Subcutaneous adipose tissue (tissue), 4 donors: ENCODE data around the gene PRIMPOL. TPM values are rescaled to one million over a fixed set of nuclear protein-coding genes. Genes with fewer than 3 reads are reported as not detected.

Experiments used
- total RNA-seq, 4 donors: library from RNA; depleted of rRNA; stranded (reverse); fragments of >200 nt; gene quantifications; one replicate each; pipeline ENCODE4 v1.1.0, GENCODE V29; 2016
- TF ChIP-seq, protein P1 (sequence below): fragments of 450-650 bp; IDR thresholded peaks from one replicate; pipeline ENCODE4 v1.5.1; 2016; ENCODE audit warnings: low read depth, mild to moderate bottlenecking, control low read depth, antibody characterized with exemption, moderate library complexity

PRIMPOL gene
- total RNA-seq, 4 donors from 2014 or later: 14.8 to 27.3 (median 19.3) TPM

DNA sequence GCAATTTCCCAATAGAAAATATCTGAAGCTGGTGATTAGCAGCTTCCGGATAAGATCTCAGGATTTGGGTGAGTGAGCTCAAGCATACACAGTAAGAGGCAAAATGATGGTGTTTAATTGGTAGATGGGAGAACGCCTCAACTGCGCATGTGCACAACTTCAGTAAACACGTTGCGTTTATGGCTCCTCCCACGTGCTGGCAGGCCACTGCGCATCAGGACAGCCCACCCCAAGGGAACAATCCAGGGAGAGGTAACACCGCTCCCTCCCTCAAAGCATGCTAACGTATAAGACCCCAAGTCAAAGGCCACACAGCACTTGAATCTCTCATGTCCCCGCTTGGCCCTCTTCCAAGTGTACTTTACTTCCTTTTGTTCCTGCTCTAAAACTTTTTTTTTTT is 94.7 kb downstream of the PRIMPOL start:
- TF ChIP-seq, protein P1, sequence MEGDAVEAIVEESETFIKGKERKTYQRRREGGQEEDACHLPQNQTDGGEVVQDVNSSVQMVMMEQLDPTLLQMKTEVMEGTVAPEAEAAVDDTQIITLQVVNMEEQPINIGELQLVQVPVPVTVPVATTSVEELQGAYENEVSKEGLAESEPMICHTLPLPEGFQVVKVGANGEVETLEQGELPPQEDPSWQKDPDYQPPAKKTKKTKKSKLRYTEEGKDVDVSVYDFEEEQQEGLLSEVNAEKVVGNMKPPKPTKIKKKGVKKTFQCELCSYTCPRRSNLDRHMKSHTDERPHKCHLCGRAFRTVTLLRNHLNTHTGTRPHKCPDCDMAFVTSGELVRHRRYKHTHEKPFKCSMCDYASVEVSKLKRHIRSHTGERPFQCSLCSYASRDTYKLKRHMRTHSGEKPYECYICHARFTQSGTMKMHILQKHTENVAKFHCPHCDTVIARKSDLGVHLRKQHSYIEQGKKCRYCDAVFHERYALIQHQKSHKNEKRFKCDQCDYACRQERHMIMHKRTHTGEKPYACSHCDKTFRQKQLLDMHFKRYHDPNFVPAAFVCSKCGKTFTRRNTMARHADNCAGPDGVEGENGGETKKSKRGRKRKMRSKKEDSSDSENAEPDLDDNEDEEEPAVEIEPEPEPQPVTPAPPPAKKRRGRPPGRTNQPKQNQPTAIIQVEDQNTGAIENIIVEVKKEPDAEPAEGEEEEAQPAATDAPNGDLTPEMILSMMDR: no peak

Other genes with a start within 250 kb of the PRIMPOL start
- gene IRF2, start 175.2 kb upstream of the PRIMPOL start, total RNA-seq: 10 to 100 TPM; 32.6 to 38.1 (median 36.6) TPM
- gene CASP3, start 291 bp upstream of the PRIMPOL start, total RNA-seq: 10 to 100 TPM; 13.8 to 30.3 (median 23.1) TPM
- 1 to 10 TPM; 1.8 to 9.2 (median 3.3) TPM for gene CENPU, start 84.4 kb downstream of the PRIMPOL start, total RNA-seq
- gene ACSL1, start 176.2 kb downstream of the PRIMPOL start, total RNA-seq: 1,000 to 10,000 TPM in 2 of 4 donors, 100 to 1,000 TPM in 2; 656 to 1,818 (median 1,286) TPM